ENCODE measurements around the gene ARHGEF12. TPM values are rescaled to one million over a fixed set of nuclear protein-coding genes. Genes with fewer than 3 reads are reported as not detected.

The ARHGEF12 gene
- total RNA-seq, 1 donor from 2014 or later, result 27.2 TPM

DNA sequence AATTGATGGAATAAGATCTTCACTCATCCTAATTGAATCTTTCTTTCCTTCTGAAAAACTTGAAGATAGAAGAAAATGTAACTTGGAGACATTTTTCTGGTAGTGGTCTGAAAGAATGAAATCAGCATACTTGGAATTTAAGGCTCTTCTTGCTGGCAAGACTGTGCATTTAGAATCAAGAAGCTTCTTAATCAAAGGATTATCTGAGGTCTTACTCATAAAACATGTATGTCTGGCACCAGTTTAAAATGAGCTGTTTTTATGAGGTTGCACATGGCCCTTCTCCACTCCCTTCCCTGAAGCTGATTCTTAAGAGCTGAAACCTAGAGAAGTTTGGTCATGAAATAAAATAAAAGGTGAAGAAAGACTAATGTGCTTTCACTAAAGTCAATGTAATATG lies 77.3 kb downstream of the ARHGEF12 start:
- intact Hi-C loops (cut with micrococcal nuclease), result no loop called here

DNA sequence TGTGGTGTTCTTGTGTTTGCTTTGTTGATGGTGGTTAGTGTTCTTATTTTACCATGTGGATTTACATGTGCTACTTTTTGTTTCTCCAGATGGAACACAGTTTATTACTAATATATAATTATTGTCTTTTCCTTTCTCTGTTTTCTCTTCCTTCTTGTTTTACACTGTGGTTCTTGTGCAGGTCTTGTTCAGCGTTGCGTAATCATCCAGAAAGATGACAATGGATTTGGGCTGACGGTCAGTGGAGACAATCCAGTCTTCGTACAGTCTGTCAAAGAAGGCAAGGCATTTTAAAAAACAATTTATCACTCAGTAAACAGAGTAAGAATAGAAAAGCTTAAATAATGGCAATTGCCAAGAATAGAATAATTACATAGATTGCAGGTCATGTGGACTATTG lies 84.4 kb downstream of the ARHGEF12 start:
- intact Hi-C loops (cut with micrococcal nuclease), result no loop called here

GRCh38 chr11:120424185-120424969 lies 88.2 kb downstream of the ARHGEF12 start:
- intact Hi-C loops (cut with micrococcal nuclease), result no loop called here

DNA sequence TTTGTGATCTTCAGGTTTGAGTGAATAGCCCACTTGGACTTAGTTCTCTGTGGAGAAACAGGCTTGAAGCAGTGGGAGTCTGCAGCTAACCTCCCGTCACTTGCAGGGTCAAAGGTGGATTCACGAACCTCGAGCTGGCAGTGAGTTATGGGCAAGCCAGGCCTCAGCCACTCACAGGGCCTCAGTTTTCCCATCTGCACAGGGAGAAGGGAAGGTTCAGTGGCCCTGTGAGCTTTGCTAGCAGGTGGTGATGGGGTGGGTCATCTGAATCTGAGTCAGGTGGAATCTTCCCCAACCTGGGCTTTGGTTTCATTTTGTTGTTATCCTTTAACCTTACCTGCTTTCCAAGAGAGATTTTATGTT lies 88.7 kb downstream of the ARHGEF12 start:
- intact Hi-C loops (cut with micrococcal nuclease), result no loop called here

DNA sequence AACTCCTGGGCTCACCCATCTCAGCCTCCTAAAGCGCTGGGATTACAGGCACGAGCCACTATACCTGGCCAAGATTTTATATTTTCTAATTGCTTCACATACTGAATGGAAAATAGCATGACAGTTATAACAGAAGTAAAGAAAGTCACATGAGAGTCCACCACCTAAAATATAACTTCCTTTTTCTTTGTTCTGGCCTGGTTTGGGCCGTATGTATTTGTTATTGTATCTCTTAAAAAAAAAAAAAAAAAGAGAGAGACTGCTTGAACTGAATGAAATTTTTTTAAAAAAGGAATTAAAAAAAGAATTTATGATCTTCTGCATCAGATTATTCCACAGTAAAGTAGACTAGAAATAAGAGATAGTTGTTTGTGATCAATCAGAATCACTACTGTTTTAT lies 89.3 kb downstream of the ARHGEF12 start:
- intact Hi-C loops (cut with micrococcal nuclease), result no loop called here

- intact Hi-C loops (cut with micrococcal nuclease), result loop anchor here (5.0 kb wide), 1 partner anchor 93 kb away; the partner anchor contains the start of gene ARHGEF12
Measured at GRCh38 chr11:120430146-120430545, 93.9 kb downstream of the ARHGEF12 start.

DNA sequence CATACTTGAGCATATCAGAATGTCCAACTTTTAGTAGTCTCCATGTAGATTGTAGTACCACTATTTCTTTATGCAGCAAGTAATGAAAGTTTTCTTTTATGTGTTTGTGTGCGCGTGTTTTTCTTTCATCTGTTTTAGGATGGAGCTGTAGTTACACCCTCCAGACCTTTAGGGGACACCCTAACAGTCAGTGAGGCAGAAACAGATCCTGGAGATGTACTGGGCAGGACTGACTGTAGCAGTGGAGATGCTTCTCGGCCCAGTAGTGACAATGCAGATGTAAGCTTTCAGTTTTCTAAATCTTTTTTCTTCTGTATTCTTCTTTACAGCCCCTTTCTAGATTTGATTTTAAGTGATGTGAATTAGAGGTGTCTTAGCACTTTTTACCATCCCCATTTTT lies 95.4 kb downstream of the ARHGEF12 start:
- intact Hi-C loops (cut with micrococcal nuclease), result loop anchor here (5.0 kb wide), 1 partner anchor 94 kb away; the partner anchor contains the start of gene ARHGEF12

GRCh38 chr11:120432056-120433018 lies 96.1 kb downstream of the ARHGEF12 start:
- intact Hi-C loops (cut with micrococcal nuclease), result loop anchor here (5.0 kb wide), 1 partner anchor 95 kb away; the partner anchor contains the start of gene ARHGEF12

DNA sequence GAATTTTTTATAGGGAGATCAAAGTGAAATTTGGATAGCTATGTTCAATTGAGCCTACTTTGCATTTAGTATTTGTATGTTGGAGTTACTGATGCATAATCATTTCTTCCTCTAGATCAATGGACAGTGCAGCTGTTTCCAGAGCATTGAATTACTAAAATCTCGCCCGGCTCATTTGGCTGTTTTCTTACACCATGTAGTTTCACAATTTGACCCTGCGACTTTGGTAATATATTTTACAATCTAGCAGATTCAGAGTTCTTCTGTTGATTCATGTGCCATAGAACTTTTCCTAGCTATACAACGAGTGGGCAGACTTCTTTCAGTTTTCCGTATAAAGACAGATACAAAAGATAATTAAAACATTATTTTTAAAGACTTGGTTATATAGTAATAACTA lies 105.4 kb downstream of the ARHGEF12 start:
- intact Hi-C loops (cut with micrococcal nuclease), result no loop called here

GRCh38 chr11:120442031-120442430 lies 105.8 kb downstream of the ARHGEF12 start:
- intact Hi-C loops (cut with micrococcal nuclease), result no loop called here

DNA sequence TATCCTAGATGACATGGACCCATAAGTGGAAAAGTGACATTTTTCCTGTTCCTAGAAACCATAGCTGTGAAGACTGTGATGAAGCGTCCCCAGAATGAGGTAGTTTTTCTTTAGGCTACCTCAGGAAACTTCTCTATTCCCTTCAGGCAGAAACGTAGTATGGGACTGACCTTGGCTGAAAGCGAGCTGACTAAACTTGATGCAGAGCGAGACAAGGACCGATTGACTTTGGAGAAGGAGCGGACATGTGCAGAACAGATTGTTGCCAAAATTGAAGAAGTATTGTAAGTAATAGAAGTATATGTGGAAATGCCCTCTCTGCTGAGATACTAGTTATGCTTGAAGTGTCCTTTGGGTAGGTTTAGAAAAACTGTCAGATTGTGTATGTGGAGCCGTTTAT lies 110.6 kb downstream of the ARHGEF12 start:
- intact Hi-C loops (cut with micrococcal nuclease), result no loop called here

DNA sequence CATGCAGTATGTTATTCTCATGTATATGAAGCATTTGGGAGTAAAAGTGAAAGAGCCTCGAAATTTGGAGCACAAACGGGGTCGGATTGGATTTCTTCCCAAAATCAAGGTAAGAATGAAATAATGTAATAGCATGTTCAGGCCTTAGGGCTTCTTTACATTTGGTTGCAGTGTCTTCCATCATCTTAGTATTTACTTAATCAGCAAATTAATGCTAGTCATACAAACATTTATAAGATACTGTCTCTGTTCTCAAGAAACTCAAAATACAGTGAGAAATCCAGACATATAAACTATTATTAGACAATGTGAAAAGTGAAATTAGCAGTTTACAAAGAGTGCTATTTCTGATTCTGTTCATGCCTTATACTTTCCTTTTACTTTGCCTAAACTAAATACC lies 112.0 kb downstream of the ARHGEF12 start:
- intact Hi-C loops (cut with micrococcal nuclease), result no loop called here

- intact Hi-C loops (cut with micrococcal nuclease), result no loop called here
Measured at GRCh38 chr11:120455487-120455886, 119.3 kb downstream of the ARHGEF12 start.

GRCh38 chr11:120457996-120458395 lies 121.8 kb downstream of the ARHGEF12 start:
- intact Hi-C loops (cut with micrococcal nuclease), result no loop called here

DNA sequence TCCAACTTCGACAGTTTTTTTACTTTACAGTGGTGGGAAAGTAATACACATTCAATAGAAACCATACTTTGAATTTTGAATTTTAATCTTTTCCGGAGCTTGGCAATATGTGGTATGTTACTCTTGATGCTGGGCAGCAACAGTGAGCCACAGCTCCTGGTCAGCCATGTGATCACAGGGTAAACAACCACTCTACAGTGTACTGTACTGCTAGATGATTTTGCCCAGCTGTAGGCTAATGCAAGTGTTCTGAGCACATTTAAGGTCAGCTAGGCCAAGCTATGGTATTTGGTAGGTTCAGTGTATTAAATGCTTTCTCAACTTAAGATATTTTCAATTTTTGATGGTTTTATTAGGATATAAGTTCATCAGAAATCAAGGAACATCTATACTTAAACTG lies 126.6 kb downstream of the ARHGEF12 start:
- intact Hi-C loops (cut with micrococcal nuclease), result no loop called here

DNA sequence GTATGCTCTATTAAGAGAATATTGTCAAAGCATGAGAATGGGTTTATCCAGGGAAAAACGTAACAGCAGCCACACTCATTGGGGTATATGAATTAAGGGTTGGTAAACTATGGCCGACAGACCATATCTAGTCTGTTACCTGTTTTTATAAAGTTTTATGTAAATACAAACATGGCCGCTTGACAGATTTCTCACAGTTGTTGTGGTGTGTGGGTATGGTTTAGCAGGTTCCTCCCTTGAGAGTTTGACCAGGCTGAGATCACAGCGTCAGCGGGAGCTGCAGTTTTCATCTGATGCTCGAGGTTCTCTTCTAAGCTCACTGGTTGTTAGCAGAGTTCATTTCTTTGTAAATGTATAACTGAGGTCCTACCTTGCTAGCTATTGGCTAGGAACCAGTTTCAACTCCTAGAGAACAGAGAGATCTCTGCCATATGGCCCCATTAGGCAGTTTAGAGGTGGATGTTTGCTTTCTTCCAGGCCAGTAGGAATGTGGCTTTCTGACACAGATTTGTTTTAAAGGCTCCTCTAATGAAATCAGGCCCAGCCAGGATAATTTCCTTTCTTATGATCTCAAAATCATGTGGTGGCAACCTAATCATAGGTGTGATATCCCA lies 129.8 kb downstream of the ARHGEF12 start:
- intact Hi-C loops (cut with micrococcal nuclease), result no loop called here

- intact Hi-C loops (cut with micrococcal nuclease), result no loop called here
Measured at GRCh38 chr11:120467627-120468026, 131.4 kb downstream of the ARHGEF12 start.

DNA sequence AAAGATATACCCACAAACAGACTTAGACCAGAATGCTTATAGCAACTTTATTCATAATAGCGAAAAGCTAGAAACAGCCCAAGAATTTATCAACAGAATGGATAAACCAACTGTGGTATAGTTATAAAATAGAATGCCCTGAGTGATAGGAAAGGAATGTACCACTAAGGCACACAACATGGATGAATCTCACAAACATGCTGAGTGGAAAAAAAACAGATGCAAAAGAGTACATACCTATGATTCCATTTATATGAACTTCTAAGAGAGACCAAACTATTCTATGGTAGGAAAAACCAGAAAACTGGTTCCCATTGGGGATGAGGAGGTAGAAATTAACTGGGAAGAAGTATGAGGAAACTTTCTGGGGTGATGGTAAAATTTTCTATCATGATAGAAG lies 134.9 kb downstream of the ARHGEF12 start:
- intact Hi-C loops (cut with micrococcal nuclease), result no loop called here

GRCh38 chr11:120471994-120472393 lies 135.8 kb downstream of the ARHGEF12 start:
- intact Hi-C loops (cut with micrococcal nuclease), result no loop called here

DNA sequence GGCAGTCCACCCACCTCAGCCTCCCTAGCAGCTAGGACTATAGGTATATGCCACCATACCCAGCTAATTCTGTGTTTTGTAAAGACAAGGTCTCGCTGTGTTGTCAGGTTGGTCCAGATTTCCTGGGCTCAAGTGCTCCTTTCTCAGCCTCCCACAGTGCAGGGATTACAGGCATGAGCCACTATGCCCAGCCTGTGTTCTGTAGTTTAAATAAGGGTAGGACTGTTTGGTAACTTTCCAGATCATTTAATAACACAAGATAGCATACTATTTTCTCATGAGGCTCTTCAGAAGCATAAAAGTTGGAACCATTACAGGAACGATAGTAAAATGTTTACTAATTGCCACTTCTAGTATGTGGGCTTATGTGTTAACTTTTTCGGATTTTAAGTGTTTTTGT lies 137.3 kb downstream of the ARHGEF12 start:
- intact Hi-C loops (cut with micrococcal nuclease), result no loop called here

- intact Hi-C loops (cut with micrococcal nuclease), result no loop called here
Measured at GRCh38 chr11:120482149-120482548, 145.9 kb downstream of the ARHGEF12 start.

DNA sequence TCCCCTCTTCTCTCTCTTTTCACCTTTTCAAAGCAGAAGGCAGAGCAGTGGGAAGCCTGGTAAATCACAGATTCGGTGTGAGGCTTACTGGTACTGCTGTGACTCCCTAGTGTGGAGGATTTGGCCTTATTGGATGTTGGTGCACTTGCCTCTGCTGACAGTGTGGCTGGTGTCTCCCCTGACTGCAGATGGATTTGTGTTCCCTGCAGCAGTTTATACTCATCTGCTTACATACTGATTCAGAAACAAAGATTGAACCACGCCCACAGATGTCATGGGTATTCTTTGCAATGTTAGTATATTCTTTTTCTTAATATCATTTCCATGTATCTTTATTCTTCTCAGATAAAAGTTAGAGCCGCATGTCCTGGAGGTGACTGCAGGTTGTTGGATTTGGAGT lies 148.5 kb downstream of the ARHGEF12 start:
- intact Hi-C loops (cut with micrococcal nuclease), result no loop called here

All from T-helper 1 cell treated with Interleukin-12 subunit alpha and Interleukin-12 subunit beta and Interleukin-4 antibody, amounts not matched to agents 30 ng/mL and 1 ng/mL, for 36 hours (primary cell).